OCI-LY3 (cell line): ENCODE data around the gene ROCK2.

Experiments
- EZH2phosphoT487 ChIP-seq: fragments of 200-600 bp; shearing (Covaris generic); IDR thresholded peaks from 2 replicates; pipeline ENCODE4 v1.6.1; 2018; ENCODE audit warnings: antibody characterized with exemption, mixed run types, low read depth
- TF ChIP-seq, protein P1 (sequence below): fragments of 200-600, 300-600 bp; sonication (generic); IDR thresholded peaks from 2 replicates; pipeline ENCODE4 v1.5.1; 2014; ENCODE audit warnings: antibody characterized with exemption, low read length, low read depth

GRCh38 chr2:11157296-11157695, 187.1 kb downstream of the ROCK2 start:
- TF ChIP-seq, protein P1, sequence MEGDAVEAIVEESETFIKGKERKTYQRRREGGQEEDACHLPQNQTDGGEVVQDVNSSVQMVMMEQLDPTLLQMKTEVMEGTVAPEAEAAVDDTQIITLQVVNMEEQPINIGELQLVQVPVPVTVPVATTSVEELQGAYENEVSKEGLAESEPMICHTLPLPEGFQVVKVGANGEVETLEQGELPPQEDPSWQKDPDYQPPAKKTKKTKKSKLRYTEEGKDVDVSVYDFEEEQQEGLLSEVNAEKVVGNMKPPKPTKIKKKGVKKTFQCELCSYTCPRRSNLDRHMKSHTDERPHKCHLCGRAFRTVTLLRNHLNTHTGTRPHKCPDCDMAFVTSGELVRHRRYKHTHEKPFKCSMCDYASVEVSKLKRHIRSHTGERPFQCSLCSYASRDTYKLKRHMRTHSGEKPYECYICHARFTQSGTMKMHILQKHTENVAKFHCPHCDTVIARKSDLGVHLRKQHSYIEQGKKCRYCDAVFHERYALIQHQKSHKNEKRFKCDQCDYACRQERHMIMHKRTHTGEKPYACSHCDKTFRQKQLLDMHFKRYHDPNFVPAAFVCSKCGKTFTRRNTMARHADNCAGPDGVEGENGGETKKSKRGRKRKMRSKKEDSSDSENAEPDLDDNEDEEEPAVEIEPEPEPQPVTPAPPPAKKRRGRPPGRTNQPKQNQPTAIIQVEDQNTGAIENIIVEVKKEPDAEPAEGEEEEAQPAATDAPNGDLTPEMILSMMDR: no peak
- TF ChIP-seq EZH2phosphoT487: no peak
